Calu3 (cell line): ENCODE results near the gene HPCAL4. TPM values are rescaled to one million over a fixed set of nuclear protein-coding genes. Genes with fewer than 3 reads are reported as not detected.

Experiments used
- BruUV-seq: library from RNA; stranded (reverse); fragments of 400-500 nt; replicated peaks from 2 replicates; lab custom pipeline; 2021; lab: Mats Ljungman, UMichigan
- CTCF ChIA-PET: fragments of 300-600 bp; sonication (Branson Sonifier 250); formaldehyde crosslinking; loops from one replicate; lab custom pipeline; 2022; ENCODE audit warnings: antibody characterized with exemption; lab: Charles Lee
- DNase-seq: peaks from one replicate; pipeline ENCODE4 v3.0.0; 2022
- H3K27ac Mint-ChIP-seq: one replicate; pipeline ENCODE4 v1.8.0; 2022; ENCODE audit warnings: mixed read lengths; ENCODE audit not compliant: unreplicated experiment
- H3K27me3 Mint-ChIP-seq: one replicate; pipeline ENCODE4 v1.8.0; 2022; ENCODE audit warnings: mixed read lengths; ENCODE audit not compliant: unreplicated experiment
- H3K36me3 Mint-ChIP-seq: one replicate; pipeline ENCODE4 v1.8.0; 2022; ENCODE audit warnings: mild to moderate bottlenecking, moderate library complexity, mixed read lengths; ENCODE audit not compliant: insufficient read depth, unreplicated experiment
- H3K4me1 Mint-ChIP-seq: one replicate; pipeline ENCODE4 v1.8.0; 2022; ENCODE audit warnings: mild to moderate bottlenecking, low read depth, mixed read lengths; ENCODE audit not compliant: unreplicated experiment
- H3K4me3 Mint-ChIP-seq: one replicate; pipeline ENCODE4 v1.8.0; 2022; ENCODE audit warnings: mild to moderate bottlenecking, low read depth, moderate library complexity, mixed read lengths; ENCODE audit not compliant: unreplicated experiment
- H3K9me3 Mint-ChIP-seq: one replicate; pipeline ENCODE4 v1.8.0; 2022; ENCODE audit warnings: low read depth, mixed read lengths; ENCODE audit not compliant: unreplicated experiment
- CTCF ChIP-seq: fragments of 200-600 bp; IDR thresholded peaks from one replicate; pipeline ENCODE4 v1.8.0; 2022; ENCODE audit warnings: antibody characterized with exemption; ENCODE audit not compliant: unreplicated experiment
- intact Hi-C: fragments of 100-400 bp; cut with micrococcal nuclease; formaldehyde crosslinking; loops from one replicate; pipeline ENCODE4 v1.10.0; 2022; ENCODE audit not compliant: unreplicated experiment
- total RNA-seq: library from RNA; stranded (reverse); gene quantifications from 2 replicates; pipeline ENCODE4 v1.2.3, GENCODE V29; 2022

HPCAL4 gene
- total RNA-seq, 1 experiment from 2014 or later: not detected

GRCh38 chr1:39671433-39671792 is 19.8 kb downstream of the HPCAL4 start:
- no TSS peak for BruUV-seq
- Mint-ChIP-seq H3K36me3 (no peaks in the 10 kb centered on the region), H3K27ac (no peak overlapping the region), H3K9me3 (no peaks in the 10 kb centered on the region), H3K4me1 (peaks cover 3% of the 10 kb centered on the region), H3K4me3 (peak overlapping the region; percentile 33), H3K27me3 (peaks cover 79% of the 10 kb centered on the region)
- no peak for TF ChIP-seq CTCF
- DNase-seq: no peak
- CTCF ChIA-PET: interaction anchor here (1.4 to 1.7 kb wide), 3 partner anchors 10 to 20 kb away, joined by 3 to 7 read pairs (median 4); partner anchors contain the start of gene HPCAL4
- intact Hi-C loops: no loop called here

- H3K27me3 Mint-ChIP-seq: peaks cover 84% of the 10 kb centered on the region
- no peak overlapping the region for H3K4me3 Mint-ChIP-seq
- intact Hi-C loops: no loop called here
- H3K4me1 Mint-ChIP-seq: no peaks in the 10 kb centered on the region
- no peak for TF ChIP-seq CTCF
- no TSS peak for BruUV-seq
- no peak overlapping the region for H3K27ac Mint-ChIP-seq
- no peaks in the 10 kb centered on the region for H3K36me3 Mint-ChIP-seq
- DNase-seq: no peak
- no peaks in the 10 kb centered on the region for H3K9me3 Mint-ChIP-seq
- CTCF ChIA-PET: interaction anchor here (0.6 to 1.4 kb wide), 3 partner anchors 12 to 998 kb away, joined by 3 to 7 read pairs (median 4); no protein-coding TSS in a partner anchor
These were observed 20.5 kb downstream of the HPCAL4 start for GRCh38 chr1:39670689-39671088.

GRCh38 chr1:39668894-39669293 is 22.3 kb downstream of the HPCAL4 start:
- CTCF ChIA-PET: interaction anchor here (0.7 to 0.8 kb wide), 2 partner anchors 13 to 136 kb away, joined by 3 to 4 read pairs; no protein-coding TSS in a partner anchor
- Mint-ChIP-seq H3K9me3 (no peaks in the 10 kb centered on the region), H3K4me1 (no peaks in the 10 kb centered on the region), H3K27me3 (peaks cover 85% of the 10 kb centered on the region), H3K27ac (no peak overlapping the region), H3K4me3 (no peak overlapping the region), H3K36me3 (no peaks in the 10 kb centered on the region)
- TF ChIP-seq CTCF: no peak
- no peak for DNase-seq
- no TSS peak for BruUV-seq
- intact Hi-C loops: no loop called here

GRCh38 chr1:39668111-39668510 is 23.1 kb downstream of the HPCAL4 start:
- Mint-ChIP-seq H3K27me3 (peaks cover 85% of the 10 kb centered on the region), H3K36me3 (no peaks in the 10 kb centered on the region), H3K4me3 (no peak overlapping the region), H3K4me1 (no peaks in the 10 kb centered on the region), H3K9me3 (no peaks in the 10 kb centered on the region), H3K27ac (no peak overlapping the region)
- DNase-seq: no peak
- no TSS peak for BruUV-seq
- intact Hi-C loops: no loop called here
- CTCF ChIA-PET: interaction anchor here (1.0 kb wide), 1 partner anchor 10 kb away, joined by 4 read pairs; no protein-coding TSS in a partner anchor
- no peak for TF ChIP-seq CTCF
